NCI-H2081 (cell line): ENCODE results near the gene TRMU.

Experiments used
- DNase-seq, 2 experiments: peaks; one replicate each; lab custom pipeline; 2025; lab: John Stamatoyannopoulos, UW

TRMU gene

DNA sequence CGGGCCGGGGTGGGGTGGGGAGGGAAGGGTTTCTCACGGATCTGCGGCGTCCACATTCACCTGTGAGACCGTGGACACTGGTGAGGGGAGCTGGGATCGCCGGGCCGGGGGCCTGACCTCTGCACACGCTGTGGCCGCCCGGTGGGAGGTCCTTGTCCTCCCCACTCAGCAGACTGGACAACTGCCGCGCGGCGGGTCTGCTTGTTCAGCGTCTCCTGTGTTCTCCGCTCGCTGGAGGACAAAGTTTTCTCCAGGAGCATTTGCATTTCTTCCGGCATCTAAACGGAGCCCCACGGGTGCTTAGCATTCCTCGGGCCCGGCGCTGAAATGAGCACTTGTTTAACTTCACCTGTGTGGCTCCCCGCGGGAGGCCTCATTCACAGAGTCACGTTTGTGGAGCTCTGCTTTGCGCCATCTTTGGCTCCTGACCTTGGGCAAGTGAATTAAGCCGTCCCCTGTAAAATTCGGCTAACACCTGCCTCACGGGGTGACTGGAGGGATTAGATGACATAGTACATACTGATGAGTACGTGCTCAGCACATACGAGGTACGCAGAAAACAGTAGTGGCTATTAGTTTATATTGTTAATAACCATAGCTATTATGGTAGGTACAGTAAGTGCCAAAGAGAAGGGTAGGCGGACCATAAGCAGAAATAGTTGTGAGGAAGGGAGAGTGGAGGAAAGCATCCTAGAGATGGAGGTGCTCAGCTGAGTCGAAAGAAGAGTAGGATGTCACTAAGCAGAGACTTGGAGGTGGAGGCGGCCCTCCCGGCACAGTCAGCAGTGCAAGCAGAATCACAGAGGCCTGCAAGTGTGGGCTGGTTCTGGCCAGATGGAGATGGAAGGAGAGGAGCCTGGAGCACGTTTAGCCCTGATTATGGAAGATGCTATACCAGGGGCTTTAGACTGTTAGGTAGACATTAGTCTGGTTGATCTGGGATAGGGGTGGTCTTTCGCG, 885 bp downstream of the TRMU start:
- peak in 1 of 2 experiments; percentile 42 for DNase-seq

DNA sequence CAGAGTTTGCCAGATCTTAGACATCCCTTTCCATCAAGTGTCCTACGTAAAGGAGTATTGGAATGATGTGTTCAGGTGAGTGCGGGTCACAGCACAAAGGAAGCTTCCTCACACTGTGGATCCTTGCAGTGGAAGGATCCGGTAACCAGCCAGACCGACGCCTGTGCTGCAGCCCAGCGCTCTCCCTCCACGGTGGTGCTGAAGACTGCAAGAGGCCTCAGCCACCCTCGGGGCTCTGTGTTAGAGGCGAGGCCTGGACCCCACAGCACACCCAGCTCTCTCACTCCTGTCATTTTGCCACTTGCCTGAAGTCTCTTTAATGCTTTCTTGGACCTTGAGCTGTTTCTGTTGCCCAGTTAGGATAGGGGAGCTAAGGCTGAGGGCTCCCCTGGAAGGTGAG, 2.4 kb downstream of the TRMU start:
- DNase-seq = no peak

DNA sequence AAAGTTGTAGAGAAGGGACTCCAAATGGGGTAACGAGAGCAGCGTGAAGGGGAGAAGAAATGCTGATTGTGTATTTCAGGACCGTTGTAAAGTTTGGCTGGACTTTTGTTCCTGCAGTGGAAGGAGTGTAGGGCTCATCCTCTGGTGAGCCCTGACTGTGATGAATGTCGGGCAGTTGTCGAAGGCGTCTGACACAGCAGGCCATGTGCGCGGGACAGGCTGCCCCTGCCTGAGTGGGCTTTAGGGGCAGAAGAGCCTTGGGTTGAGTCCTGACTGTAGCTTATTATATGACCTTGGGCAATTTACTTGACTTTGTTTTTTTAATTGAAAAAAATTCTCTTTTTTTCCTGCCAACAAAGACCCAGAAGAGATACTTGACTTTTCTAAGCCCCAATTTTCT, 3.1 kb downstream of the TRMU start:
- no peak for DNase-seq

DNA sequence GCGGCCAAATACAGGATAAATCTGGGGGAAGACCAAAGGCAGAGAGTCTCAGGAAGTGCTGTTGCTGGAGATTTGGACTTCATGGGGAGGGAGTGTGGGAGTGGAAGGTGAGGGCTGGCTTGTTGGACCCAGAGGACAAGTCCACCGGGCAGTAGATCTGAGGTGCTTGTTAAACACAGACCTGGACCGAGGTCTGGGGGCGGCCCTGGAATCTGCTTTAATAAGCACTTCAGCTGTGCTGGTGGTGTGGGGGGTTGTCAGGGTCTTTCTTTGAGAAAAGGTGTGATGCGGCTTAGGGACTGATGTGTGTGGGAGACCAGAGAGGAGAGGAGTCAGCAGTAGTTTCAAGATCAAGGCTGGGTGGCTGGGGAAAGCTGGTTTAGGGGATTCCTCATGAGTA, 4.4 kb downstream of the TRMU start:
- no peak for DNase-seq

DNA sequence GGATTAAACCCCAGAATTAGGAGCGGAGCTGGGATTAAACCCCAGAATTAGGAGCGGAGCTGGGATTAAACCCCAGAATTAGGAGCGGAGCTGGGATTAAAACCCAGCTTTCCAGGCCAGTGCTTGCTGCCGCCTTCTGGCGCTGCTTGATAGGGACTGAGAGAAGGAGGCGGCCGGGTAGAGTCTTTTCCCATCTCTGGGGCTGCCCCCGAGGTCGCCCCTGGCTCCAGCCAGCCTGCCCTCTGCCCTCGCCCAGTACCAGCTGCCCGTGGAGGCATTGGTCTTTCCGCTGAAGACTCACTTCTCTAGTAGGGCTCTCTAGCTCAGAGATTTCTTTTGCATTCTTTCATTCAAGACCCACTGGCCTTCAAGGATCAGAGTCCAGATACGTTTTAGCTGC, 5.2 kb downstream of the TRMU start:
- no peak for DNase-seq

DNA sequence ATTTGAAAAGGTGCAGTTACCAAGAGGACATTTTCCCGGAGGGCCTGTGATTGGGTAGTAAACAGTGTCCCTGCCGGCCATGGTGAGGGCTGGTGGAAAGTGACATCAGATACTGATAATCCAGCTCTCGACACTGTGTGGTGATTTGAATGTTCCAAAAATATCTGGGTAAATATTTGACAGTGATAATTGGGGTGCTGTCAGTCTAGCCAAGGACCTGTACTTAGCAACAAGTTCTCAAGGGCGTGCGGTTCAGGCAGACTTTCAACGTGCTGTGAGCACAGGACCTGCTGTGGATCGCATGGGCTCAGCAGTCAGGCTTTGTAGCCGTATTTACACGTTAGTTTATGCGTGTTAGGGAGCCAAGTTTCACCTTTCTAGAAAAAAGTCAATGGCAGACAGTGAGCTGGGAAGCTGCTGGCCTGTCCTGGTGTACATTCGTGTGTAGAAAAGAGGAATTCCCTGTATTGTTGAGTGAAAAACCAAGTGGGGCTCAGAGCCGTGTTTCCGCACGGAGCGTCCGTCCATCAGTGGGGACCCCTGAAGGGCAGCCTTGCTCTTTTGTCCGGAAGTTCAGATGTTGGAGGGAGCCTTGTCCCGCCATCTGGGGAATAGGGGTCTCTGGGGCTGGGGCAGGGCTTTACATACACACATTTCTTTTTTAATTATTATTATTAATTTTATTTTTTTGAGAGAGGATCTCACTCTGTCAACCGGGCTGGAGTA, 11.3 kb downstream of the TRMU start:
- DNase-seq = peak in 1 of 2 experiments; percentile 8

DNA sequence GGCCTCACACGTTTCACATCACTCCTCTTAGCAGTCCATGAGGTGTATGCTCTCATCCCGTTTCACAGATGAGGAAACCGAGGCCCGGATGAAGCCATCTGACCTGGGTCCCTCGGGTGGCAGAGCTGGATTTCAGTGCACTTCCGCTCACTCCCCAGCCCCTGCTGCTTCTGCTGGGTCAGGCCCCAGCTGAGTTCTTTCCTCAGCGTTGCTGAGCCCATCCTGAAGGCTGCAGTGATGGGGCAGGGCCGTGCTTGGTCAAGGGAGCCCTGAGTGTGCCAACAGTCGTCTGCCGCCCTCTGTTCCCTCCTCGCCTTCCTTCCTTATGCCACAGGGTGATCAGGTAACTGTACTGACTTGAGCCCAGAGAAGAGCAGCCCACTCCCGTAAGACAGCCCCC, 12.1 kb downstream of the TRMU start:
- no peak for DNase-seq

DNA sequence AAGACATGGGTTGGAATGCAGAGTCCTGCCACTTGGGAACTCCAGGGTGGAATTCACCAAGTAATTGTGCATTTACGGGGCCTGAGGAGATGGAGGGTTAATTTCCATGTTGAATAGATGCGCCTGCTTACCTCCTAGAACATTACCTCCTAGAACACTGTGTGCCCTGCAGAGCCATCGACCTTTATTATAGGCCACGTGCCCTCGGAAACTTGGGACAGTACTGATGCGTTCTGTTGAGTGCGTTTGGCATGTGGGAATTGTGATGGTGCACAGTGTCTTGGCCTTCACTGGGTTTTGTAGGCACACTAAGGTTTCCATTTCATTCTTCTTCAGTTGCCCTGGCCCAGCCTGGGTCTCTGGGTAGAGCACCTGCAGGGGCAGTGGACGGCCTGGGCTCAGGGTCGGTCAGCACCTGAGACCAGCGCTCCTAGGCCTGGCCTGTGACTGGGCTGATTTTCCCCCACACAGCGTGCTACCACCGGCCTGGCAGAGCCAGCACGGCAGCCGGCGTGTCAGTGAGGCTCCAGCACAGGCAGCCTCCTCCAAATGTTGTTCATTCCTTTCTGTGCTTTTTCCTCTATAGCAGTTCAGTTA, 12.7 kb downstream of the TRMU start:
- no peak for DNase-seq

DNA sequence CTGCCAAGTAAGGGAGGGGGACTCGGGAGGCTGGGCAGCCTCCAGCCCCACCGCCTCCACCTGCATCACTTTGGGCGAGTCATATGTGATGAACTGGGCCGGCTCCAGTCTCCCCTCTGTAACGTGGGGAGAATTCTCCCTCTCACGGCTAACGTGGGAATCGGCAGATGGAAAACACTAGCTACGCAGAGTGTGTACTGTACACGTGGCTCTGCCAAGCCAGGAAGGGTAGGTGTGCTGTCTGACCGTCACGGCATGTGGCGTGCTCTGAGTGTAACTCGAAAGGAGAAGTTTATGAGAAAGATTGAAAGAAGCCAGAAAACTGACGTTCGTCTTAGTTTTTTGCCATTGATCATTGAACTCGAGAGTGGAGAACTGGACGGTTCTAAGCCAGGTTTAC, 13.7 kb downstream of the TRMU start:
- DNase-seq = no peak

DNA sequence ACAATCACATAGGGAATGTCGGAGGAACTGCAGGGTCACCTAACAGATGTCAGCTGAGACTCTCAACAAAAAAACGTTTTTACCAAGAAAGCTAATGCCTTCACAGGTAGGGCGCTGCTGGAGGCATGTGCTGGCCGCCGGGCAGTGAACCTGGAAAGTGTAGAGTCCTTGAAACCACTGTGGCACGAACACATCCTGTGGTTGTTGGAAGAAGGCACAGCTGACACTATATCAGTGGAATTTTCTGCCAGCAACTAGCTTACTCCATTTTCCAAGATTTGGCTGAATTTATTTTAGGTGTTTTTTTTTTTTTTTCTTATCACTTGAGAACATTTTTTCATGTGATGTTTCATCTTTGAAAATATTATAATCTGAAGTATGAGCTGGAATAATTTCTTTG, 14.2 kb downstream of the TRMU start:
- no peak for DNase-seq

DNA sequence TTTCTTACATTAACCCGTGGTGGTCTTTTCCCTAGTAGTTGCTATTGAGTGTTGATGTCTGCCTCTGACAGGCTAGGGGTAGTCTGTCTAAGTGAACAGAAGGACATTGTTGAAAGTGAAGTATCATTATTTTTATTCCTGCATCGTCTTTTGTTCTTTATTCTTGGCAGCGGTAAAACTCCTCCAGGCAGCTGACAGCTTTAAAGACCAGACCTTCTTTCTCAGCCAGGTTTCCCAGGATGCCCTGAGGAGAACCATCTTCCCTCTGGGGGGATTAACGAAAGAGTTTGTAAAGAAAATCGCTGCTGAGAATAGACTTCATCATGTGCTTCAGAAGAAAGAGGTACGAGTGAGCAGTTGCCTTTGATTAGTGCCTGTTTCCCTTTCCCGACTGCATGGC, 14.6 kb downstream of the TRMU start:
- no peak for DNase-seq

DNA sequence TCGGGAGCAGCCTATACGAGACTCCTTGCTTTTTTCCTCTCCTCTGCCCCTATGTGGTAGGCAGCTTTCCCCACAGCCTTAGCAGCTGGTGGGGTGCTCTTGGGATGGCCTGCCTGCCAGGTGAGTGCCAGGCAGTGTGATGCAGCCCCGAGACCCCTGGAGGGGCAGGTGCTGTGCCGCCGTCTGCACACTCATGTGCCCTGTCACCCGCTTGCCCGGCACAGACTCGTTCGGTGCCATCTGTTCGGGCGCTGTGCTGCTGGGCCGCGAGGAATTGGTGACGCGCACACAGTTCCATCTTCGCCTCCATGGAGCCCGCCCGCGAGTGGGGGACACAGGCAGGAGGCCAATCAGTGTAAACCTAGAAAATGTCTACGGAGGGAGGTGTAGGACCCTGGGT, 15.1 kb downstream of the TRMU start:
- DNase-seq = no peak

DNA sequence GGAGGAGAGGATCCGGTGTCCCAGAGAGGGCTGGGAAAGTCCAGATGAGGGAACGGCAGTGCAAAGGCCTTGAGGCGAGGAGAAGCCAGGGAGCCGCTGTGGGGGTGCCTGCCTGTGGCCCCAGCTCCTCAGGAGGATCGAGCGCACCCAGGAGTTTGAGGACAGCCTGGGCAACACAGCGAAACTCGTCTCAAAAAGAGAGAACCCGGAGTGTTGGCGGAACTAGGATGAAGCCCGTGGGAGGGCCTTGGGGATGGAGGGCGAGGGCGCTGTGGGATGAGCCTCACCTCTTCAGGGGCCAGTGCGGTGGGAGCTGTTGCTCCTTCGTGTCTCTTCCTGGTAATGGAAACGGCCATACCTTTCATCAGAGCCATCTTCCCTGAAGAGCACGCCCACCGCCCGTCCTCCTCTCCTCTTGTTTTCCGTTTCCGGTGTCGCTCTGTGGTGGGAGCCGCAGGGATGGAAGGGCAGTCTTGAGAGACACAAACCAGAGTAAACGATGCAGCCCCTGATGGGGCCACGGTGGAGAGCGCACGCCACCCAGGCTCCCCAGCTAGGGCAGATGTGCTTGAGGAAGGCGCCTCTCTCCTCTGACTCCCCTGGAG, 15.7 kb downstream of the TRMU start:
- no peak for DNase-seq

DNA sequence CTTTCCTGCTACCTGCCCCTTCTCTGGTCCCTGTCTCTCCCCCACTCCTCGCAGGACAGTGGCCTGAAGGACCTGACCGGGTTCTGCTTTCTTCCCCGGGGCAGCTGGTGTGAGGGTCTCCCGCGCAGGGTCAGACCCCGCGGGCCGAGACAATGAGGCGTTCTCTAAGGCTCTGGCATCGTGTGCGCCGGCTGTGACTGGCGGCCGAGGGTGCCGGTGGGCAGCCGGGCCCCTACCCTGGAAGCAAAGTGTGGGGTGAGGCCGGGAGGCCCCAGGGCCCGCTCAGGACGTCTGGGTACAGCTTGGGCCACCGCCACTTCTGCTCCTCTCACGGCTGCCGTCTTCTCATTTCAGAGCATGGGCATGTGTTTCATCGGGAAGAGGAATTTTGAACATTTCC, 16.3 kb downstream of the TRMU start:
- DNase-seq = no peak

DNA sequence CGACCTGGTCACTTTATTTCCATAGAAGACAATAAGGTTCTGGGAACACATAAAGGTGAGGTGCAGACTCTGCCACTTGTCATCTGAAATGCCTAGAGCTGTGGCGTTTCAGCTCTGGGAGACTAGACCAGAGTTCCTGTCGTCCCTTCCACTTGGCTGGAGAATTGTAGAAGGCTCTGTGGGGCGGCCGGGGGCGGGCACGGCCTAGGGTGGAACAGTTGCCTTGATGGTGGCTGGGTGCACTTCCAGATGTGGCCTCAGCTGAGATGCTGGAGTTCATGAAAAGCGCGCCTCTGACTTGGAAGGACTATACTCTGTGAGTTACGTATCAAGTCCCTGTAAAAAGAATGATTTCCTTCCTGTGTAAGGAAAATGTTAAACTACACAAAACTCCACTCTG, 16.8 kb downstream of the TRMU start:
- no peak for DNase-seq

DNA sequence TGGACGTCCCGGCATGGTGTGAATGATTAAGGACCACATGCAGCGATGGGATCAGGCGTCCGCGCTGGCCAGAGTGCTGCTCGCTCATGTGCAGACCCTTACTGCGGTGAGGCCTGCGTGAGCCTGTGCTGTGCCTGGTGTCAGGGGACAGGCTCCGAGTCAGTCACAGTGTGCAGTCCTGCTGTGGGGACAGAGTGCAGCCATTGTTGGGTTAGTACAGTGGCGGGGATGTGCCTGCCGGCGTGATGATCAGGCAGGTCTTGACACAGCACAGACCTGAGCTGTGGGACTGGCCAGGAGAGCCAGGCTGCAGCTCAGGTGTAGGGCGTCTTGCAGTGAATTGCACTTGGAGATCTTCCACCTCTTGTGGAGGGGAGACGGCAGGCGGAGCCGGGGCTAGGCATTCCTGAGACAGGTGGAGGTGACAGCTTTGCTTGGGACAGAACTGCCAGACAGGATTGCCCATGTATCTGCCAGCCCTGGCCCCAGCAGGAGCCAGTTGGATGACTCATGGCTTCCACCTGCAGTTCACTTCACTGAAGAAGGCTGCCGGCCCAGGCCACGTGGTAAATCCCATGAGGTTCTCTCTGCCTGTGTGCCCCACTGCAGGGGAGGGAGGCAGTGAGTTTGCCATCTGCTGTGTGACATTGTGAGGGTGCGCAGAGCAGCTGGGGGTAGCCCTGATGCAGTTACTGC, 17.3 kb downstream of the TRMU start:
- DNase-seq = peak in 1 of 2 experiments; percentile 43

DNA sequence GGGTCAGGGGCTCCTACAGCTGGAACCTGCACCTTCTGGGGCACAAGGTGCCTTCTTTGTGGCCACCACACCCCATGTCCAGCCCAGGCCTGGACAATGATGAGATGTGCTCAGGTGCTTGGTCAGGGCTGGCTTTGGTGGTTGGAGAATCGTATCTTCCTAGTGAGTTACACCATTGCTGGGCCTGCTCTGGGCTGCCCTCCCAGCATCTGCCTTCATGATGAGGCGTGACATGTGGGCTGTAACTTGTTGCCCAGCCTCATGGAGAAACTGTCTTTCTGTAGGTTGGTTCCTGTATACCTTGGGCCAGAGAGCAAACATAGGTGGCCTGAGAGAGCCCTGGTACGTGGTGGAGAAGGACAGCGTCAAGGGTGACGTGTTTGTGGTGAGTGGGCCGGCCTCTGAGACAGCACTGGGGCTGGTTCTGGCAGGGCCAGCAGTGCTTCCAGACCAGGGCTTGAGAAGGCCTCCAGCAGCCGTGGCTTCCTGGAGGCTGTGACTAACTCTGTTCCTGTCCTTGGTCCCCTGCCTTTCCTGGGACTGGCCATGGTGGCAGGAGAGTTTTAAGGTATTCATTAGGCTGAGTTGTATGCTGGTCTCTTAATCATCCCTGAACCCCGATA, 18.1 kb downstream of the TRMU start:
- DNase-seq = no peak

DNA sequence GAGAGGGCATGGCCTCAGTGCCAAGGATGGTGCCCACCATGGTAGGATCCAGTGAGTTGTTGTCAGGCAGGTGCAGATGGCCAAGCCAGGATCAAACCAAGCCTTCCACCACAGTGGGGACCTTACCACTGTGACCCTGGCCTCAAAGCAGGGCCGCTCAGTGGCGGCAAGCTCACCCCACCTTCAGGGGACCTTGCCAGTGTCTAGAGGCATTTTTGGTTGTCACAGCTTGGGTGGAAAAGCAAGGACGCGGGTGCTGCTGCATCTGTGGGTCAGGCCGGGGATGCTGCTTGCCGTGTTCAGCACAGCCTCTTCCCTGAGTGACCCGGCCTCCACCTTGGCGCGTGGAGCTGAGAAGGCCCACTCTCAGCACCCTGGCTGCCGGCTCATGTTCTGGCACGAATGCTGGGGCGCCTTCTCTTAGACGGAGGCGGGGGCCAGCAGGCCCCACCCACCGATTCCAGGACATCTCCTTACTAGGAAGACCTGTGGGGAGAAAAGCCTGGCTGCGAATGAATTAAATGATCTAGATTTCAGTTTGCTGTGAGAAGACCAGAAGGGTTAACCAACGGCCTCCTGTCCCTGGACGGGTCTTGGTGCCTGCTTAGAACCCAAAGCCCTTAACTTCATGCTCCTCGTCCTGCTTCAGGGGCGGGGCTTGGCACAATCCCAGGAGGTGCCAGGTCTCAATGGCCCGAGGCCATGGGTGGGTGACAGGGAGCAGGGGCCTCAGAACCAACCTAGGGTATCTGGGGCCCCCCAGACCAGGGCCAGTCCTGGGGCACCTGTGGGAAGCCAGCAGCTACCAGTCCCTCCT, 18.9 kb downstream of the TRMU start:
- DNase-seq = no peak

DNA sequence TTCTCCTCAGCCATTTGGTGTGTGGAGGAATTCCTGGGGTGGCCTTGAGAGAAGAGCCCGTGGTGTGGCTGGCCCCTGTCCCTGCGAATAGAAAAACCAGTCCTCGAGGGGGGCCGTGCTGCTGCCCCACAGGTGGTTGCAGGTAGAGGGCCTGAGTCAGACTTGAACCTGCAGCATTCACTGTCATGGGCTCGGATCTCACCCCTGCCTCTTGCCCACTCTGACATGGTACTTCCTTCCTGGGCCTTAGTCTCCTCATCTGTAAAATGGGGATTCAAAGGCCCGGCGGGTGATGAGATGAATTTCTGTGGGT, 19.4 kb downstream of the TRMU start:
- DNase-seq = no peak

DNA sequence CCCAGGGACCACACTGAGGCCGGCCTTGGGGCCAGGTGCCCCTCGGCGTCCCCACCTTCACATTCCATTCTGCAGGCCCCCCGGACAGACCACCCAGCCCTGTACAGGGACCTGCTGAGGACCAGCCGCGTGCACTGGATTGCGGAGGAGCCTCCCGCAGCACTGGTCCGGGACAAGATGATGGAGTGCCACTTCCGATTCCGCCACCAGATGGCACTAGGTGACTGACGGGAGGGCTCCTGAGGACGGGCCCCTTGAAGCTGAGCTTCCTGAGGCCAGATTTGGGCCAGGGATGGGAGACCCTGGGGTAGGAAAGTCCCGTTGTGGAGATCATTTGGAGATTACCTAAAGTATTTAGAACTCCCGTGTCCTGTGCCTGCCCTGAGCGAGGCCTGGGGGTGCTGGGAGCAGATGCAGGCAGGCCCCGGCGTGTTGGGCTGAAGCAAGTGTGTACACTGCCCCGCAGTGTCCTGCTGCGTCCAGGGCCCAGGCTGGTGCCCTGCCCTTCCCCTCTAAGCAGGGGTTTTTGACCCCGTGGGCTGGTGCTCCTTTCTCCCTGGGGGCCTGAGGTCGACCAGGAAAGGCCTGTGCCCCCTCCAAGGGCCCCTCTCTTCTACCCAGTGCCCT, 20.0 kb downstream of the TRMU start:
- DNase-seq = peak; percentile 13 to 41
